GM19025 (cell line): ENCODE results near the gene MYT1.

Source experiments
- ATAC-seq: cut with Tn5 transposase; IDR thresholded peaks from one replicate; pipeline ENCODE4 v1.9.1; 2021; ENCODE audit warnings: mild to moderate bottlenecking, low read depth, moderate library complexity; ENCODE audit not compliant: unreplicated experiment

Gene MYT1

GRCh38 chr20:64153861-64154589, 10.2 kb upstream of the MYT1 start:
- ATAC-seq, result no peak

DNA sequence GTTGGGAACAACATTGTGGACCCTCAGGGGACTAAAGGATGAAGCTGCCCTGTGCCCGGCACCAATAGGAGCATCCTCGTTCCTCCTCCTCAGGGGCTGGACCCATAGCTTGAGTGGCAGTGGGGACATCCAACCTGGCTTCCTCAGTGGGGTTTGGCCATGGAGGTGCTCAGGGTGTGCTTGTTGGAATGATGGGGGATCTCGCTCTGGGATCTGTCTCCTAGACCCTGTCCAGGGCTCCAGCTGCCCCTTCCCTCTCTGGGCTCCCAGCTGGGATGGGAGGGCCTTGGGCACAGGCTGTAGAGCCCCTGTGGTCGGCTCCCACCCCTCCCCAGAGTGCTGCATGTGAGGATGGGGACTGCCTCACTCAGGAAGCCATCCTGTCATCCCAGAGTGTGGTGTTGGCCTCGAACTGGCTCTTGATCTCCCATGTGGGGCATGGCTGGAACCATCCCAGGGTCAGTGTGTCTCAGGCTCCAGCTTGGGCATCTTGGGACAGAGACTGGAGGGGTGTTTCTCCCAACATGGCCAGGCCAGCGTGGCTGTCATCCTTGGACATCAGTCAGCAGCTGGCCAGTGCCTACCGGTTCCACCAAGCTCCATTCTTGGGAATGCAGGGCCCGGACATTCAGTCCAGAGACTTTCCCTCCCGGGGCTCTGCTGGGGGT, 9.5 kb upstream of the MYT1 start:
- no peak for ATAC-seq

- ATAC-seq, result no peak
Measured at GRCh38 chr20:64155258-64156135, 8.8 kb upstream of the MYT1 start.

- ATAC-seq, result no peak
Measured at GRCh38 chr20:64156136-64156885, 7.9 kb upstream of the MYT1 start.

DNA sequence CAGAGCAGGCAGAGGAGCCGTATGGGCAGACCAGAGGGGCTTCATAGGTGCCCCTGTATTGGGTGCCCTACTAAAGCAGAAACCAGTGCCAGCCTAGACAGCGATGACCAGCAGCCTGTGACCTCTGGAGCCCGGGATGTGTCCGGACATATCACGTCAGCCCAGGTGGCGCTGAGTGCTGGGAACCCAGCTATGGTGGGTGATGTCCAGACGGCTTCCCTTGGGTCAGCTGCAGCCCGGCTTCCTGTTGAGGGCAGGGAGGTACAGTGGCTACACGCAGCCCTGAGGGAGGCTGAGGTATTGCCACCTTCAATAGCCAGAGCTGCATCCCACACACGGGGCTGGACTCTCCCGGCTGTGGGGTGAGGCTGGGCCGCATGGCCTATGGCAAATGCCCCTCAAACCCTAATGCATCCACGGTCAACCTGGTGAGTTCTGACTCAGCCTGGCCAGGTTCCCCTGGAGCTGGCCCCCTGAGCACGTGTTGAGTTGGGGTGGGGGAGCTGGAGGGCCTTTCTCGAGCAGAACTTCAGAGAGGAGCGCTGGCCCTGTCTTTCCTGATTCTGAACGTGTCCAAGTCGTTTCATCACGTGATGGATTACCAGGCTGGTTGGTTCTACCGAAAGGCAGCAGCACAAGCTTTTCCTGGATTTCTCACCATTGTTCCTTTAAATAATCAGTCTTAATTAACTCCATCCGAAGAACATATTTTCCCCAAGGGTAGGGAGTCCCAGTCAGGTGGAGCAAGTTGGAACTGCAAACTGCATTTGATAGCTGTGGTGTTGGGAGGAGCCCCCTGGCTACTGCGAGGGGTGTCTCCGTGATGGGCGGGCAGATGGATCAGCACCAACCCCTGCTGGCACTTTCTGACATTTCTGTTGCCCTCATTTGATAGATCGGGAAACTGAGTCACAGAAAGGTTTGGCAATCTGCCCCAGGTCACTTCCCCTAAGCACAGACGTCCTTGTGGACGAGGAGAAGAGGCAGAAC, 7.1 kb upstream of the MYT1 start:
- ATAC-seq, result no peak

- ATAC-seq, result no peak
Measured at GRCh38 chr20:64157878-64158277, 6.4 kb upstream of the MYT1 start.

- ATAC-seq, result no peak
Measured at GRCh38 chr20:64158346-64159285, 5.6 kb upstream of the MYT1 start.

DNA sequence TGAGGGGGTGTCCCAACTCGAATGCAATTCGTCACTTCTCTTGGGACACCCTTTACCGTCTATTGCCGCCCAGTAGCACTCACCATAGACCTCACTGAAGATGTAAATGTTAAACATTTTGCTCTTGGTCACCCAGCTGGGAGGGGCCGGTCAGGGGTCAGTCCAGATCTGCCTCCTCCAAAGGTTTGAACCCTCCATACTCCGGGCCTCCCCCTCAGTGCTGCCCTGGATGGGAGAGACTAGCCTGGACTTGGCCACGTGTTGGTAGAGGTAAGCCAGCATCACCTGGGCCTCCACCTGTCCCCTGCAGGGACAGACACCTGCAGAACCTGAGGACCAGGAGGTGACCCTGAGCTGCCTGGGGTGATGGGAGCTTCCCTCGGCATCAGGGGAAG, 5.0 kb upstream of the MYT1 start:
- no peak for ATAC-seq

- no peak for ATAC-seq
Measured at GRCh38 chr20:64159711-64160110, 4.5 kb upstream of the MYT1 start.

GRCh38 chr20:64160118-64160517, 4.1 kb upstream of the MYT1 start:
- no peak for ATAC-seq

DNA sequence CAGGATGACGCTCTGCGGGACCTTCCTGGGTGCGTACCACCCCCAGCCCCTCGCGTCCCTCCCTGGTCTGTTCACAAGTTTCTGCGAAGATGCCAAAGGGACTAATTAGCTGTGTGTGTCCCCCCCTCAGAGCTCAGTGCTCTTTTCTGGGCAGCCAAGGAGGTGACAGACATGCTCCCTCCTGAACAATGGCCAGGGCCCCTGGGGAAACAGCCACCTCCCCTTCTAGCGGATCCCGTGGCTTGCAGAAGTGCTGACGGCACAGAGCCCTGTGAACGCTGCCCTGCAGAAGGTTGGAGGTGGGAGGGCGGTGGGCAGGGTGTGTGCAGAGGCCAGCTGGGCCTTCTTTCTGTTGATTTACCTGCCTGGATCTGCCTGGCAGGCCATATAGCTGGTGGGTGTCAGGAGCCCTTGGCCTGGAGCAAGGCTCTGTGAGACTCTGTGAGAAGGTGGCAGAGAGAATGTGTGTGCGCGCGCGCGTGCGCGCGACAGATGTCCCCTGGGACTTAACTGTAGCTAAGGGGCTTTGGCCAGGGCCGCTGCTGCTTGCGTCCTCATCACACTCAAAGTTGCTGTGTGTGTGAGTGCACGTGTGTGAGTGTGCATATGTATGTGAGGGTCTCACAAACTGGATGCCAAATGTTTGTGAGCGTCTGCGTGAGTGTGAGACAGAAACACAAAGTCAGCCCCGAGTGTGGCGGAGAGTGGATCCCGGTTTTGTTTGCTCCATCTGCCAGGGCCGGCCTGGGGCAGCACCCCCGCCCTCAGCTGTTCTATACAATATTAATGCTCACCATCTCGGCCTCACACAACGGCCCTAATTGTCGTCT, 3.5 kb upstream of the MYT1 start:
- ATAC-seq, result no peak

DNA sequence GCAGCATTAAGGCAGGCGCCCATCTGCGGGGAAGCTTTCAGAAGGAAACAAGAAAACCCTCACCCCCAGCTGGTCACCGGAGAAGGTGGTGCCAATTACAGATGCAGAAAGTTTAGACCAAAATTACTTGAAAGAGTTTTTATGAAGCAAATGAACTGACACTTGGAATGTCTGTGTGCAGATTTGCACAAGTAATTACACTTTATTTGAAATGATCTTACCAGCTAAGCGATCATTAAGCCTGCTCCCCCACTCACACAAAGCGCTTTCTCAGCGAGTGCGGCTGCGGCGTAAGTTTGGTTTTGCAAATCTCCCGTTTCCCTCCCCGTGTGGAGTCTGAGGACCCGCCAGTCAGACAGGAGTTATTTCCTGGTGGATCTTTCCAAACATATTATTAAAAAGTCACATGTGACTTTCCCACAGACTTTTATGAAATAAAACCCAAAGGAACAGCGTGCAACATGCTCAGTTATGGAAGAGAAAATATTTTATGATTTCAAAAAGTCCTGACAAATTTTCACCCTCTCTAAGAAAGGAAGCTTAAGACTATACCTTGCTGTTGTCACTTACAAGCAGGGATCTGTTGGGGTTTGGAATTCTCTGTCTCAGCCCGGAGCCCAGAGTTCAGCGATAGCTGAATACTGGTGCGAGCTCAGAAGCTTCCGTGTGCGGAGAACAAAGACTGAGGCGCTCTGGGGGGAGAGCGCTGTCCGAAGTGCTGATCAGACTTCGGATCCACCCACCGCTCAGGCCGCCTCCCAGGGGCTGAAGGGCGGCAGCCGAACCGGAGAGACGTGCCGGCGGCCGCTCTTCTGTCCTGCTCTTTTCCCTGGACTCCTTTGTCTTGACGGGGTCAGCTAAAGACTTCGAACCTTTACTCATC, 2.7 kb upstream of the MYT1 start:
- ATAC-seq, result no peak

DNA sequence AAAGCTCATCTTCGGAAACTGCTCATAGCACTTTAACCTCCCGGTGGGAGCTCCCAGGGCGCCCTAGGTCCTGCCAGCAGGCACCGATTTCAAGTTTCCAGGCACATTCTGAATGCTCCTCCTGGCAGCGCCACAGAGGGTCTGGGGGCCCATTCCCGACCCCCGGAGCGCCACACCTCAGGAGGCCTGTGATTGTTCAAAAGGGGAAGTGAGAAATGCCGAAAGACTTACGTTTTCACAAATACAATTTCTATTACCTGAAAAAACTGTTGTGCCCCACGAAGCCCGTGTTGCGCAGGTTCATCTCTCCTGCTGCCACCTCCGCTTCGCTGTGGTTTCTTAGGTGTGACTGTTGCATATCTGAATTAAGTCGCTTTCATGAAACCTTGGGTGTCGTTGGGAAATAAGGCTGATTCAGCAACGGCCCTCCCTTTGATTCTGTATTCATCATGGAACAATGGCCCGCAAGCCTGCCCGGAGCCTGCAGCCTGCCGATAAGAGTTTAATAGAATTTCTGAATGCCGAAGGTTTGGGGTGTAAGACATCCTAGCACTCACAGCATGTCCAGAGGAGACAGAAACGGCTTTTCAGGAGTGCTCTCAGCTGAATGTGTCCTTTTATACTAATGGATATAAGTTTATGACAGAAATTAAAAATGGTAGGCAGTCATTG, 1.9 kb upstream of the MYT1 start:
- ATAC-seq, result no peak

GRCh38 chr20:64163776-64164122, 503 bp upstream of the MYT1 start:
- no peak for ATAC-seq

DNA sequence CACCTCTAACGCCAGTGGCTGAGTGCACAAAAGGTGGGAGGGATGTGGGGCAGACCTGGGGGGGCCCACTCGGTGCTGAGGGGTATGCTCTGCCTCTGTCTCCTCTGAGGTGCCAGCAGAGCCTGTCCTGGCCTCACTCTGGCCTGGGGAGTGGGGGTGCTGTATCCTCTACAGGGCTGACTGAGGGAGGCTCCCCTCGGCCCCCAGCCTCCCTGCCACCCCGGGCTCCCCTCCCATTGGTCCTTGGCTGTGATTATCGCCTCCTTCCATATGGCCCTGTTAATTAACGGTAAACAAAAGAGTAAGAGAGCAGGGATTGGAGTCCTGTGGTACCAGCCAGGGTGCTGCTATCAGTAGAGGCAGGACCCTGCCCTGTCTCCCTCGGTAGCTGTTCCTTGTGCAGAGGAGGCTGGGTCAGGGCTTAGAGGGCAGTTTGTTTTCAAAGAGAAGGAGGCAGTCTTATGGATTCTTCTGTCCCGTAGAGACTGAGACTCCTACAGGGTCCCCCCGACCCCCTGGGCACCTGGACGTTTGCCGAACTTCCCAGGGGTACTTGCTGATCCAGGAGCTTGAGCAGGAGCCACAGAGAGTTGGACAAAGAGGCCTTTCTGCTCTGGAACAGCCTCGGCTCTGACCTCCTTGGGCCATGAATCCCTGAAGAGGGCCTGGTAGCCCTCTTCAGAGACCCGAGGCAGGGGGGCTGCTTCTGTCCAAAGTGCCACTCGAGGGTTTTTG, 1.8 kb downstream of the MYT1 start:
- no peak for ATAC-seq
